Psoas muscle (tissue), 8 donors: ENCODE measurements around the gene OR10V1. TPM values are rescaled to one million over a fixed set of nuclear protein-coding genes. Genes with fewer than 3 reads are reported as not detected.

ENCODE experiments used
- ATAC-seq, 4 donors: fragments of 200-7000 bp; cut with Tn5 transposase; one replicate each; pipeline ENCODE4 v1.9.1; 2020; ENCODE audit warnings: moderate library complexity in 3 of 4, mild to moderate bottlenecking in 2 of 4
- DNase-seq, 2 donors: peaks; one replicate each; pipeline ENCODE4 v3.0.0-alpha.2; 2020
- H3K27ac ChIP-seq: fragments of 200-600 bp; one replicate; pipeline ENCODE4 v1.8.0; 2022
- H3K27me3 ChIP-seq, 3 donors: fragments of 200-600 bp in 1 of 3; one replicate each; pipeline versions ENCODE4 v1.6.1 to v1.8.0; 2013 to 2022; ENCODE audit warnings: low read length in 2 of 3, mild to moderate bottlenecking in 2 of 3, moderate library complexity in 1 of 3; ENCODE audit not compliant: insufficient read depth in 3 of 3
- H3K36me3 ChIP-seq, 2 donors: fragments of 200-600 bp in 1 of 2; one replicate each; pipeline versions ENCODE4 v1.6.1 to v1.8.0; 2013 to 2022; ENCODE audit warnings: low read depth in 1 of 2, mild to moderate bottlenecking in 1 of 2, moderate library complexity in 1 of 2; ENCODE audit not compliant: insufficient read depth in 1 of 2
- H3K4me1 ChIP-seq: fragments of 200-600 bp; one replicate; pipeline ENCODE4 v1.8.0; 2022
- H3K4me3 ChIP-seq: fragments of 200-600 bp; one replicate; pipeline ENCODE4 v1.8.0; 2022; ENCODE audit warnings: mild to moderate bottlenecking
- H3K9me3 ChIP-seq: fragments of 200-600 bp; one replicate; pipeline ENCODE4 v1.8.0; 2022
- WGBS, 3 donors: extraction: QIAGEN DNeasy Blood & Tissue Kit; methylation state at CpG; one replicate each; pipeline versions ENCODE4 v1.1.6 to v1.1.7; 2013; 5-methylcytosine and 5-hydroxymethylcytosine counted together
- intact Hi-C, 2 donors: fragments of 100-400 bp; cut with DNase I; formaldehyde crosslinking; loops; one replicate each; pipeline versions ENCODE4 v1.11.0 to v1.14.2; 2022
- polyA plus RNA-seq, 3 donors: library from polyadenylated mRNA; stranded (reverse); fragments of 200-250 nt; gene quantifications; one replicate each; pipeline ENCODE4 v1.2.3, GENCODE V29; 2013
- total RNA-seq, 4 donors: library from RNA; stranded (reverse); fragmentation: NEBNext Ultra II Directional in 2 of 4; extraction: Animal tissue kit (Norgen Biotek cat#: 25700) in 2 of 4; gene quantifications; one replicate each; pipeline versions ENCODE4 v1.2.1 to v1.2.4, GENCODE V29; 2021 to 2023
- TF ChIP-seq, protein P1 (sequence below): fragments of 200-600 bp; IDR thresholded peaks from one replicate; pipeline ENCODE4 v1.8.0; 2022; ENCODE audit warnings: antibody characterized with exemption
- donor health status: healthy with polysubstance abuse.
- donor health status: DM: no; HTN: no; CAD: no; lungs with moderate emphysema.
- donor health status: Bipolar disorder and iron deficiency.
- donor health status: healthy.
- donor health status: DM: yes; HTN: yes; CAD: no.
- donor health status: DM: no; HTN: no; CAD: no.
- donor health status: DM: no; HTN: no; CAD: no.
- donor health status: DM: yes; HTN: yes; CAD: no.

Gene OR10V1
- total and polyA plus RNA-seq, 7 donors, result not detected

DNA sequence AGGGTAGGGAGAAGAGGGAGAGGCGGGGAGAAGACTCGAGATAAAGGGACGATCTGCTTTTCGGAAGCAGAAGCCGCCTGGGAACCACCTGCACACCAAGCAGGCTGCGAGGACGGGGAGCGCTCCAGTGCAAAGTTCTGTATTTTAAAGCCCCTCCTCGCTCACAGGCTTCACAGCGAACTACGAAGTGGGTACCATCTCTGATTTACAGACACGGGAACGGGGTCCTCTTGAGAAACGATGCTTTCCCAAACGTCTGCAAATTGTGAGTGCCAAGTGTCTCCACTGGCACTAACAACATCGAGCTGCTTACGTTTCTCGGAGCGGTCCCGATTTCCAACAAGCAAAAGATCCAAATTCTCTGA is 40.8 kb upstream of the OR10V1 start:
- Histone ChIP-seq H3K4me3 (peak overlapping the region; percentile 89), H3K9me3 (no peaks in the 10 kb centered on the region), H3K36me3 (no peaks in the 10 kb centered on the region), H3K27ac (peak overlapping the region; percentile 92), H3K27me3 (no peaks in the 10 kb centered on the region), H3K4me1 (peaks cover 15% of the 10 kb centered on the region)
- 0% methylated on average over 20 of the region's 20 CpGs for WGBS, 3 donors
- intact Hi-C loops, result loop anchor here (1.0 to 2.0 kb wide), 2 partner anchors 46 to 48 kb away; no protein-coding TSS in a partner anchor
- ATAC-seq (peak in 1 of 4 donors; percentile 28), DNase-seq (no peak)
- TF ChIP-seq, protein P1, sequence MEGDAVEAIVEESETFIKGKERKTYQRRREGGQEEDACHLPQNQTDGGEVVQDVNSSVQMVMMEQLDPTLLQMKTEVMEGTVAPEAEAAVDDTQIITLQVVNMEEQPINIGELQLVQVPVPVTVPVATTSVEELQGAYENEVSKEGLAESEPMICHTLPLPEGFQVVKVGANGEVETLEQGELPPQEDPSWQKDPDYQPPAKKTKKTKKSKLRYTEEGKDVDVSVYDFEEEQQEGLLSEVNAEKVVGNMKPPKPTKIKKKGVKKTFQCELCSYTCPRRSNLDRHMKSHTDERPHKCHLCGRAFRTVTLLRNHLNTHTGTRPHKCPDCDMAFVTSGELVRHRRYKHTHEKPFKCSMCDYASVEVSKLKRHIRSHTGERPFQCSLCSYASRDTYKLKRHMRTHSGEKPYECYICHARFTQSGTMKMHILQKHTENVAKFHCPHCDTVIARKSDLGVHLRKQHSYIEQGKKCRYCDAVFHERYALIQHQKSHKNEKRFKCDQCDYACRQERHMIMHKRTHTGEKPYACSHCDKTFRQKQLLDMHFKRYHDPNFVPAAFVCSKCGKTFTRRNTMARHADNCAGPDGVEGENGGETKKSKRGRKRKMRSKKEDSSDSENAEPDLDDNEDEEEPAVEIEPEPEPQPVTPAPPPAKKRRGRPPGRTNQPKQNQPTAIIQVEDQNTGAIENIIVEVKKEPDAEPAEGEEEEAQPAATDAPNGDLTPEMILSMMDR, result no peak

DNA sequence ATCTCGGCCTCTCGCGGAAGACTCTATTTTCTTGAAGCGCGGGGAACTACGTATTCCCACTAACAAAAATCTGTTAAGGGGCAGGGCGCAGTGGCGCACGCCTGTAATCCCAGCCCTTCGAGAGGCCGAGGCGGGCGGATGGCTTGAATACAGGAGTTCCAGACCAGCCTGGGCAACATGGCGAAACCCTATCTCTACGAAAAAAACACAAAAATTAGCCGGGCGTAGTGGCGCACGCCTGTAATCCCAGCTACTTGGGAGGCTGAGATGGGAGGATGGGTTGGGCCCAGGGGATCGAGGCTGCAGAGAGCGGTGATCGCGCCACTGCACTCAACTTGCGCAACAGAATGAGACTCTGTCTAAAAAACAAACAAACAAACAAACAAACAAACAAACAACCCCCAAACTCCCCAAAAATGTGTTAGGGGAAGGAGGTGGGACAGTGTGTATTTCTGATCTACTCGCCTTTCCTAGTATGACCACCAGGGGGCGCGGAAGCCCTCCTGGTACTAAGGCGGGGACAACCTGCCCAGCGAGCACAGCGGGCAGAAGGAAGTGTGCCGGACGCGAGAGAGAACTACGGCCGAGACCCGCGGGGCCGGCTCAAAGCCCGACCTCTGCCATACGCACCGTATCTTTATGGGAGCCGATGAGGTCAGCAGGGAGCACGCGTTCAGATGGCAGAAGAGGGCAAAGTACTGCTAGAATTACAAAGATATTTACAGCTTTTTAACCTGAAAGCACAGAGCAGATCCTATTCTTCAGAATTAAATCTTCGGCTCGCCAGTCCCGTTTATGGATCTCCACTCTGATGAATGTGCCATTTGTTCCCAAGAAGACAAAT is 40.2 kb upstream of the OR10V1 start:
- H3K36me3 ChIP-seq, result no peaks in the 10 kb centered on the region
- H3K4me1 ChIP-seq, result peaks cover 15% of the 10 kb centered on the region
- H3K27me3 ChIP-seq, result no peaks in the 10 kb centered on the region
- peak overlapping the region; percentile 89 for H3K4me3 ChIP-seq
- TF ChIP-seq, protein P1, result peak; percentile 96
- ATAC-seq, result peak; percentile 69 to 79 (median 74)
- WGBS, 3 donors, result 30 to 35% (median 32%) methylated on average over 47 of the region's 47 CpGs
- H3K9me3 ChIP-seq, result no peaks in the 10 kb centered on the region
- peak; percentile 85 to 91 for DNase-seq
- H3K27ac ChIP-seq, result peak overlapping the region; percentile 92
- intact Hi-C loops, result loop anchor here (1.0 to 2.0 kb wide), 2 partner anchors 47 to 48 kb away; no protein-coding TSS in a partner anchor

DNA sequence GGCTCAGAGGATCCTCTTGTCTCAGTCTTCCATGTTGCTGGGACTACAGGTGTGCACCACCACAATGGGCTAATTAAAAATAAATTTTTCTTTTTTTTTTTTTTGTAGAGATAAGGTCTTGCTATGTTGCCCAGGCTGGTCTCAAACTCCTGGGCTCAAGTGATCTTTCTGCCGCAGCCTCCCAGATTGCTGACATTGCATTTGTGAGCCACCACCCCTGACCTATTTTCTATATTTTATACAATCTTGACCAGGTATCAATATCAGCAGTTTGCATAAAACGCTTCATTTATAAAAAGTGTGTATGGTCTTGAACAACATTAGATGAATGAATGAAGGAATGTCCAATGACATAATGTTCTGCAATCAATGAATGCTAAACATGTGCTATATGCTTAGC is 32.5 kb upstream of the OR10V1 start:
- peaks cover 0 to 3% (median 0%) of the 10 kb centered on the region in 3 donors for H3K27me3 ChIP-seq
- 92 to 93% (median 93%) methylated on average over 2 of the region's 2 CpGs for WGBS, 3 donors
- H3K4me3 ChIP-seq, result no peak overlapping the region
- H3K4me1 ChIP-seq, result no peaks in the 10 kb centered on the region
- TF ChIP-seq, protein P1, result no peak
- no peak for DNase-seq
- intact Hi-C loops, result no loop called here
- no peaks in the 10 kb centered on the region for H3K9me3 ChIP-seq
- no peak for ATAC-seq
- no peaks in the 10 kb centered on the region for H3K36me3 ChIP-seq
- no peak overlapping the region for H3K27ac ChIP-seq

DNA sequence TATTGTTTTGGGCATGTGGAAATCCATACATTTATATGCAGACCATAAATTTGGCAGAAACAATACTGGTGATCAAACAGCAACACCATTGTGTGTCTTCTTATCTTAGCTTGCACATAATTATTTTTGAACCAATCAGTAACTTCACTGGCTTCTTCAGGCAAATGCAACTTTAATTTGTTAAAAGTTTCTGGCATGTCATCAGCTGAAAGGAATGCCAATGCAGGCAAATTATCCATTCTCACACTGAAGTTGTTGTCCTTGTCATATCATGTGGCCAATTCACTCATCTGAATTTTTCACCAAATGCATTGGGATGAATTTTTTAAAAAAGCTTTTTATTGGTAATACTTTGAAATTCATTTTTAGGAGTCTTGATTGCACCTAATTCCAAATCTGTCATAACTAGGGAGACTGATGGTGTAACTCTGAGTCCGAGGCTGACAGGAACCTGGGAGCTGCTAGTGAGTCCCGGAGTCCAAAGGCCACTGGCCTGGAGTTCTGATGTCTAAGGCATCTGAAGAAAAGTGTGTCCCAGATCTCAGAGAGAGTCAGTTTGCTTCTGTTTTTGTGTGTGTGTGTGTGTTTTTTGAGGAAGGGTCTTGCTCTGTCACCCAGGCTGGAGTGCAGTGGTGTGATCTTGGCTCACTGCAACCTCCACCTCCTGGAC is 17.4 kb upstream of the OR10V1 start:
- Histone ChIP-seq H3K9me3 (no peaks in the 10 kb centered on the region), H3K4me1 (no peaks in the 10 kb centered on the region), H3K36me3 (no peaks in the 10 kb centered on the region), H3K27me3 (no peaks in the 10 kb centered on the region), H3K4me3 (no peak overlapping the region), H3K27ac (no peak overlapping the region)
- TF ChIP-seq, protein P1, result no peak
- no peak for ATAC-seq
- WGBS, 3 donors, result 79 to 88% (median 84%) methylated on average over 2 of the region's 2 CpGs
- intact Hi-C loops, result no loop called here
- no peak for DNase-seq
